T-helper 2 cell (primary cell): ENCODE results near the gene BCAT1.

Experiments
- DNase-seq, 5 experiments: peaks; one replicate each; pipeline versions ENCODE4 v3.0.0 to v3.0.0-alpha.2; 2012 to 2022

Gene BCAT1

GRCh38 chr12:24760162-24760561, 188.7 kb downstream of the BCAT1 start:
- no peak for DNase-seq
